22Rv1 (cell line): ENCODE results near the gene MCAM.

ENCODE experiments used
- ZFX ChIP-seq: fragments of 450-650 bp; IDR thresholded peaks from 2 replicates; pipeline ENCODE4 v1.6.1; 2017; ENCODE audit warnings: antibody characterized with exemption, borderline replicate concordance
- TF ChIP-seq, protein P1 (sequence below): fragments of 450-650 bp; IDR thresholded peaks from 2 replicates; pipeline ENCODE4 v1.5.1; 2017; ENCODE audit warnings: mild to moderate bottlenecking

DNA sequence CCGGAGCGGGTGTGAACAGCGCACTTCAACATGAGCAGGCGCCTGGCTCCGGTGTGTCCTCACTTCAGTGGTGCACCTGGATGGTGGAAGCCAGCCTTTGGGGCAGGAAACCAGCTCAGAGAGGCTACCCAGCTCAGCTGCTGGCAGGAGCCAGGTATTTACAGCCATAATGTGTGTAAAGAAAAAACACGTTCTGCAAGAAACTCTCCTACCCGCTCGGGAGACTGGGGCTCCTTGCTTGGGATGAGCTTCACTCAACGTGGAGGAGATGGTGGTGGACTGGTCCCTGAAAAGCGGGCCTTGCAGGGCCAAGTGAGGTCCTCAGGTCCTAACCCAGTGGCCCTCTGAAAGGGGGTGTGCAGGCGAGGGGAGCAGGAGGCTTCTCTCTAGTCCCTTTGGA, 7.5 kb downstream of the MCAM start:
- TF ChIP-seq, protein P1, sequence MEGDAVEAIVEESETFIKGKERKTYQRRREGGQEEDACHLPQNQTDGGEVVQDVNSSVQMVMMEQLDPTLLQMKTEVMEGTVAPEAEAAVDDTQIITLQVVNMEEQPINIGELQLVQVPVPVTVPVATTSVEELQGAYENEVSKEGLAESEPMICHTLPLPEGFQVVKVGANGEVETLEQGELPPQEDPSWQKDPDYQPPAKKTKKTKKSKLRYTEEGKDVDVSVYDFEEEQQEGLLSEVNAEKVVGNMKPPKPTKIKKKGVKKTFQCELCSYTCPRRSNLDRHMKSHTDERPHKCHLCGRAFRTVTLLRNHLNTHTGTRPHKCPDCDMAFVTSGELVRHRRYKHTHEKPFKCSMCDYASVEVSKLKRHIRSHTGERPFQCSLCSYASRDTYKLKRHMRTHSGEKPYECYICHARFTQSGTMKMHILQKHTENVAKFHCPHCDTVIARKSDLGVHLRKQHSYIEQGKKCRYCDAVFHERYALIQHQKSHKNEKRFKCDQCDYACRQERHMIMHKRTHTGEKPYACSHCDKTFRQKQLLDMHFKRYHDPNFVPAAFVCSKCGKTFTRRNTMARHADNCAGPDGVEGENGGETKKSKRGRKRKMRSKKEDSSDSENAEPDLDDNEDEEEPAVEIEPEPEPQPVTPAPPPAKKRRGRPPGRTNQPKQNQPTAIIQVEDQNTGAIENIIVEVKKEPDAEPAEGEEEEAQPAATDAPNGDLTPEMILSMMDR, result no peak
- TF ChIP-seq ZFX, result no peak
